Lower lobe of right lung (tissue), 2 donors: Measurements from ENCODE around the gene MRPS30. TPM values are rescaled to one million over a fixed set of nuclear protein-coding genes. Genes with fewer than 3 reads are reported as not detected.

Experiments
- ATAC-seq, 2 donors: fragments of 200-7000 bp; cut with Tn5 transposase; one replicate each; pipeline ENCODE4 v1.9.1; 2020 to 2022; ENCODE audit warnings: mild to moderate bottlenecking in 2 of 2, moderate library complexity in 2 of 2
- DNase-seq: peaks from one replicate; pipeline ENCODE4 v3.0.0-alpha.2; 2020
- H3K27ac ChIP-seq: fragments of 200-600 bp; one replicate; pipeline ENCODE4 v1.8.0; 2022
- H3K27me3 ChIP-seq: fragments of 200-600 bp; one replicate; pipeline ENCODE4 v1.8.0; 2022; ENCODE audit warnings: low read depth
- H3K36me3 ChIP-seq: fragments of 200-600 bp; one replicate; pipeline ENCODE4 v1.8.0; 2022; ENCODE audit warnings: mild to moderate bottlenecking
- H3K4me1 ChIP-seq: fragments of 200-600 bp; one replicate; pipeline ENCODE4 v1.8.0; 2022
- H3K4me3 ChIP-seq: fragments of 200-600 bp; one replicate; pipeline ENCODE4 v1.8.0; 2022; ENCODE audit warnings: mild to moderate bottlenecking
- H3K9me3 ChIP-seq: fragments of 200-600 bp; one replicate; pipeline ENCODE4 v1.8.0; 2022
- intact Hi-C: fragments of 100-400 bp; cut with DNase I; formaldehyde crosslinking; loops from one replicate; pipeline ENCODE4 v1.11.0; 2022
- total RNA-seq: library from RNA; stranded (reverse); fragmentation: NEBNext Ultra II Directional; extraction: Animal tissue kit (Norgen Biotek cat#: 25700); gene quantifications from one replicate; pipeline ENCODE4 v1.2.1, GENCODE V29; 2021
- TF ChIP-seq, protein P1 (sequence below): fragments of 200-600 bp; IDR thresholded peaks from one replicate; pipeline ENCODE4 v1.8.0; 2022; ENCODE audit warnings: antibody characterized with exemption, mild to moderate bottlenecking
- donor health status: DM: no; HTN: yes; CAD: no; lungs with severe emphysema.

The MRPS30 gene
- total RNA-seq, 1 donor from 2014 or later = 39.9 TPM

DNA sequence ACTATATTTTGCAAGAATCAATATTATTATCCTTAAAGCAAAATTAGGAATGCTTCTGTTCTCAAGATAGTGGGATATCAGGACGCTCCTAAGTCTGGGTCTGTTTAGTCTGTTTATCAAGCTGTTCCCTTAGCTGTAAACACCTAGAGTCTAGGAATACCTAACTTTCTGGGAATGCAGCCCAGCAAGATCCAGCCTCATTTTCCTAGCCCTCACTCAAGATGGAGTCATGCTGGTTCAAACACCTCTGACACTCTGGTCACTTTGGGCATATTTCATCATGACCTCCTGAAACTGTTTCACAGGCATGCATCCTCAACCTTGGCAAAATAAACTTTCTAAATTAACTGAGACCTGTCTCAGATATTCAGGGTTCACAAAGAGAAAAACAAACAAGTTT, 14.4 kb upstream of the MRPS30 start:
- TF ChIP-seq, protein P1, sequence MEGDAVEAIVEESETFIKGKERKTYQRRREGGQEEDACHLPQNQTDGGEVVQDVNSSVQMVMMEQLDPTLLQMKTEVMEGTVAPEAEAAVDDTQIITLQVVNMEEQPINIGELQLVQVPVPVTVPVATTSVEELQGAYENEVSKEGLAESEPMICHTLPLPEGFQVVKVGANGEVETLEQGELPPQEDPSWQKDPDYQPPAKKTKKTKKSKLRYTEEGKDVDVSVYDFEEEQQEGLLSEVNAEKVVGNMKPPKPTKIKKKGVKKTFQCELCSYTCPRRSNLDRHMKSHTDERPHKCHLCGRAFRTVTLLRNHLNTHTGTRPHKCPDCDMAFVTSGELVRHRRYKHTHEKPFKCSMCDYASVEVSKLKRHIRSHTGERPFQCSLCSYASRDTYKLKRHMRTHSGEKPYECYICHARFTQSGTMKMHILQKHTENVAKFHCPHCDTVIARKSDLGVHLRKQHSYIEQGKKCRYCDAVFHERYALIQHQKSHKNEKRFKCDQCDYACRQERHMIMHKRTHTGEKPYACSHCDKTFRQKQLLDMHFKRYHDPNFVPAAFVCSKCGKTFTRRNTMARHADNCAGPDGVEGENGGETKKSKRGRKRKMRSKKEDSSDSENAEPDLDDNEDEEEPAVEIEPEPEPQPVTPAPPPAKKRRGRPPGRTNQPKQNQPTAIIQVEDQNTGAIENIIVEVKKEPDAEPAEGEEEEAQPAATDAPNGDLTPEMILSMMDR = no peak

DNA sequence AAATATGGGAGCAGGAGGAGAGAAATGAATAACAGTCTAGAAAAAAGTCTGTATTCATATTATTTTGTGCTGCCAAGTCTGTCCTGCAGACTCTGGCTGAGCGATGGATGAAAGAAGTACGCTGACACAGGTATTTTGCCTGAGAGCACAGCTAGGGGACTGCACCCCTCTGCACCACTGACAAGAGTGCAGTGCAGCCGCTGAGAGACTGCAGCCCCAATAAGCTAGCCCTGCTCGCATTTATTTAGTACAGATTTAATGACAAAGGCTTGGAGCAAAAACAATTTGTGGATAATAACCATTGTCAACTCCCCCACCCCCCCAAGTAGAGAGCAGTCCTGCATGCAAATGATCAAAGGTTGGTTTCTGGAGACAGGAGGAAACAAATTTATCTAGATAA, 13.3 kb upstream of the MRPS30 start:
- Histone ChIP-seq H3K27me3 (no peaks in the 10 kb centered on the region), H3K4me1 (no peaks in the 10 kb centered on the region), H3K9me3 (peaks cover 24% of the 10 kb centered on the region), H3K36me3 (no peaks in the 10 kb centered on the region), H3K4me3 (no peak overlapping the region), H3K27ac (no peak overlapping the region)
- intact Hi-C loops = no loop called here
- no peak for DNase-seq
- no peak for ATAC-seq
- TF ChIP-seq, protein P1 = no peak

More for the DNA sequence above, 14.4 kb upstream of the MRPS30 start:
- Histone ChIP-seq H3K4me3 (no peak overlapping the region), H3K4me1 (no peaks in the 10 kb centered on the region), H3K9me3 (peaks cover 24% of the 10 kb centered on the region), H3K27me3 (no peaks in the 10 kb centered on the region), H3K27ac (no peak overlapping the region), H3K36me3 (no peaks in the 10 kb centered on the region)
- intact Hi-C loops = no loop called here
- DNase-seq (no peak), ATAC-seq (no peak)

DNA sequence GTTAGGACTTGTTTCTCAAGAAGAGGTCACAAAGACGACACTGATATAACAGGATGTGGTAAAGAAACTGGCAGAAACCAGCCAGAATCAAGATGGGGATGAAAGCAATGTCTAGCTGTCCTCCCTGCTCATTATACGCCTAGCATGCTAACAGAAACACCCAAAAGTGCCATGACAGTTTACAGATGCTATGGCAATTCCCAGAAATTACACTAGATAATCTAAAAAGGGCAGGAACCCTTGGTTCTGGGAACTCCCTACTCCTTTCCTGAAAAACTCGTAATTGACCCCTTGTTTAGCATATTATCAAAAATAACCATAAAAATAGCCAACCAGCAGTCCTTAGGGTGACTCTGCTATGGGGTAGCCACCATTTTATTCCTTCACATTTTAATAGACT, 10.9 kb upstream of the MRPS30 start:
- no peaks in the 10 kb centered on the region for H3K27me3 ChIP-seq
- no peak for DNase-seq
- no peaks in the 10 kb centered on the region for H3K4me1 ChIP-seq
- H3K9me3 ChIP-seq = peaks cover 21% of the 10 kb centered on the region
- H3K27ac ChIP-seq = no peak overlapping the region
- TF ChIP-seq, protein P1 = no peak
- H3K4me3 ChIP-seq = no peak overlapping the region
- no peak for ATAC-seq
- H3K36me3 ChIP-seq = no peaks in the 10 kb centered on the region
- intact Hi-C loops = no loop called here

DNA sequence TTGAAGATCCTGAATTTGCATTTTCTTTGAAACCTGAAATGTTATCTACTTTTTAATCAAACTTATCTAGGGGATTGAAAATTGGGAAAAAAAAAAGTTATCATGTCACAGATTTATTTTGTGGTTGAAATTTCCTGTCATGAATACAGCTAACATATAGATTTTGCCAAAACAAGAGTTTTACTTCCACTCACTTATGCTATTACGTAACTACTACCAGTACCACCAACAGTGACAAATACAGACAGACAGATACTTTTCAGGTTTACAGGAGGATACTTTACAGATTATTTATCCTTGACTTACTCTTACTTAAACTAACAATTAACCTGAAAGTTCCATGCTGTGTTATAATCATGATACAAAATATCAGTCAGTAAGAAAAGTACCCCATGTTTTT, 6.8 kb upstream of the MRPS30 start:
- no peak overlapping the region for H3K27ac ChIP-seq
- no peaks in the 10 kb centered on the region for H3K36me3 ChIP-seq
- H3K4me3 ChIP-seq = no peak overlapping the region
- TF ChIP-seq, protein P1 = no peak
- H3K9me3 ChIP-seq = no peaks in the 10 kb centered on the region
- intact Hi-C loops = no loop called here
- DNase-seq (no peak), ATAC-seq (no peak)
- no peaks in the 10 kb centered on the region for H3K27me3 ChIP-seq
- H3K4me1 ChIP-seq = no peaks in the 10 kb centered on the region

DNA sequence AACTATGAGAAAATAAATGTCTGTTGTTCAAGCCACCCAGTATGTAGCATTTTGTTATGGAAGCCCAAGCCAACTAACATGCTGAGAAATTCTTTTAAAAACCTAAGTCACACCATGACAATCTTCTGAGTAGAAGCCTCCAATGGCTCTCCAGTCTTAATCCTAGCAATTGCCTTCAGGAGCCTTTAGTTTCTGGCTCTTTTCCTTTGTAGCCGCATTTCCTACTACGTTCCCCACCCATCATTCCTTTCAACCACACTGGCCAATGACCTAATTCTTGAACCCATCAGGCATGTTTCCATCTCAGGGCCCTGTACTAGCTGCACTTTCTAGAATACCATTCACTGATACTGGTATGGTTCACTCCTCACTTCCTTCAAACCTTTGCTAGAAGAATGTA, 2.1 kb upstream of the MRPS30 start:
- intact Hi-C loops = no loop called here
- no peak overlapping the region for H3K4me3 ChIP-seq

More for the DNA sequence above, 2.1 kb upstream of the MRPS30 start:
- no peak for ATAC-seq
- no peaks in the 10 kb centered on the region for H3K9me3 ChIP-seq
- H3K27me3 ChIP-seq = no peaks in the 10 kb centered on the region
- DNase-seq = no peak
- peaks cover 23% of the 10 kb centered on the region for H3K4me1 ChIP-seq
- no peak overlapping the region for H3K27ac ChIP-seq
- peaks cover 5% of the 10 kb centered on the region for H3K36me3 ChIP-seq
- TF ChIP-seq, protein P1 = no peak
